ENCODE measurements around the gene PLPP4. TPM values are rescaled to one million over a fixed set of nuclear protein-coding genes. Genes with fewer than 3 reads are reported as not detected.

The PLPP4 gene
- total RNA-seq, 4 donors from 2014 or later: 0.54 to 2.7 TPM; not detected in 2

GRCh38 chr10:120455004-120455403, 2.0 kb upstream of the PLPP4 start:
- DNase-seq: no peak
- intact Hi-C loops (cut with DNase I): no loop called here
- H3K4me3 ChIP-seq (replicated peaks in 1 of 3): no peak overlapping the region
- peaks cover 5 to 11% of the 10 kb centered on the region in 2 donors for H3K4me1 ChIP-seq
- no peak overlapping the region for H3K27ac ChIP-seq
- H3K9me3 ChIP-seq: no peaks in the 10 kb centered on the region
- TF ChIP-seq POLR2A (IDR thresholded peaks at IDR 0.05) (no peak), CTCF (IDR thresholded peaks at IDR 0.05) (no peak)
- no peaks in the 10 kb centered on the region for H3K27me3 ChIP-seq
- 89 to 92% methylated on average over 7 of the region's 7 CpGs for WGBS, 2 donors
- H3K36me3 ChIP-seq: no peaks in the 10 kb centered on the region

- Histone ChIP-seq H3K4me1 (peaks cover 5 to 11% of the 10 kb centered on the region in 2 donors), H3K36me3 (no peaks in the 10 kb centered on the region), H3K27ac (no peak overlapping the region), H3K27me3 (no peaks in the 10 kb centered on the region), H3K9me3 (no peaks in the 10 kb centered on the region), H3K4me3 (replicated peaks in 1 of 3) (no peak overlapping the region)
- intact Hi-C loops (cut with DNase I): no loop called here
- no peak for TF ChIP-seq POLR2A (IDR thresholded peaks at IDR 0.05)
- TF ChIP-seq CTCF (IDR thresholded peaks at IDR 0.05): no peak
- DNase-seq: no peak
- 76 to 83% methylated on average over 3 of the region's 3 CpGs for WGBS, 2 donors
Observed at GRCh38 chr10:120455606-120456005, 1.4 kb upstream of the PLPP4 start.

GRCh38 chr10:120456143-120456625, 843 bp upstream of the PLPP4 start:
- DNase-seq: no peak
- Histone ChIP-seq H3K4me1 (peaks cover 5 to 11% of the 10 kb centered on the region in 2 donors), H3K27me3 (no peaks in the 10 kb centered on the region), H3K9me3 (no peaks in the 10 kb centered on the region), H3K36me3 (no peaks in the 10 kb centered on the region), H3K27ac (no peak overlapping the region), H3K4me3 (replicated peaks in 1 of 3) (peak overlapping the region; percentile 16 to 17 (median 17))
- intact Hi-C loops (cut with DNase I): no loop called here
- WGBS, 2 donors: 18 to 39% methylated on average over 12 to 13 of the region's 16 CpGs
- TF ChIP-seq POLR2A (IDR thresholded peaks at IDR 0.05) (no peak), CTCF (IDR thresholded peaks at IDR 0.05) (no peak)

GRCh38 chr10:120457431-120458172, 575 bp downstream of the PLPP4 start:
- 20 to 29% methylated on average over 17 to 27 of the region's 52 CpGs for WGBS, 2 donors
- H3K27ac ChIP-seq: no peak overlapping the region
- intact Hi-C loops (cut with DNase I): no loop called here
- peak overlapping the region in 1 of 3 donors; percentile 17 for H3K4me3 ChIP-seq (replicated peaks in 1 of 3)
- no peaks in the 10 kb centered on the region for H3K27me3 ChIP-seq
- TF ChIP-seq CTCF (IDR thresholded peaks at IDR 0.05): no peak
- no peaks in the 10 kb centered on the region for H3K9me3 ChIP-seq
- H3K36me3 ChIP-seq: no peaks in the 10 kb centered on the region
- peak in 1 of 2 donors; percentile 4 for DNase-seq
- peaks cover 5 to 11% of the 10 kb centered on the region in 2 donors for H3K4me1 ChIP-seq

- 80% methylated on average over 4 of the region's 4 CpGs for WGBS, 2 donors
- H3K36me3 ChIP-seq: no peaks in the 10 kb centered on the region
- H3K4me1 ChIP-seq: peaks cover 5 to 11% of the 10 kb centered on the region in 2 donors
- no peak for DNase-seq
- H3K4me3 ChIP-seq (replicated peaks in 1 of 3): no peak overlapping the region
- H3K9me3 ChIP-seq: no peaks in the 10 kb centered on the region
- no peak overlapping the region for H3K27ac ChIP-seq
- H3K27me3 ChIP-seq: no peaks in the 10 kb centered on the region
- no peak for TF ChIP-seq POLR2A (IDR thresholded peaks at IDR 0.05)
- no peak for TF ChIP-seq CTCF (IDR thresholded peaks at IDR 0.05)
- intact Hi-C loops (cut with DNase I): no loop called here
Observed at GRCh38 chr10:120458432-120458831, 1.4 kb downstream of the PLPP4 start.
